GM21360 (cell line): Measurements from ENCODE around the gene BAK1.

Experiments
- ATAC-seq: cut with Tn5 transposase; IDR thresholded peaks from one replicate; pipeline ENCODE4 v1.9.1; 2021; ENCODE audit warnings: mild to moderate bottlenecking, moderate library complexity; ENCODE audit not compliant: unreplicated experiment

Gene BAK1

GRCh38 chr6:33587529-33587928 is 7.5 kb upstream of the BAK1 start:
- ATAC-seq: no peak

DNA sequence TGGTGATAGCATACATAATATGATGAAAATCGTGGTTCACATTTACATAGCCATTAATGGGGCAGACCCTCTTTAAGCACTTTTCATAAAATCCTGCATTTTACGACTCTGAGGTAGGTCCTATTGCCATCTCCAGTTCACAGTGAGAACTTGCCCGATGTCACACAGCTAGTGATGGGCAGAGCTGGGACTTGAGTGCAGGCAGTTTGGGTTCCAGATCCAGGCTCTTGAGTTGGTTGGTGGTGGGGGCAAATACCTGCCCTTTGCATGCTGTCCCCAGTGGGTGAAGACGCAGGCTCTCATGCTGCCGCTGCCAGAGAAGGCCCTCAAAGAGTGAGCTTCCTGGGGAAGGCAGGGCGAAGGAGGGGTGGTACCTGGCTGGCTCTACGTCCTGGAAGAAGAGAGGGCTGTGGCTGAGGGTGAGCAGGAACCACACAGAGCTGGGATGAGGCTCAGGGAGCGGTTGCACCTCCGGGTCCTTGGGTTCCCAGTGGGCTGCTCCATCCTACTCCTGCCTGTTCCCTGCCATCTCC is 6.1 kb upstream of the BAK1 start:
- ATAC-seq: no peak

- peak; percentile 50 for ATAC-seq
These were observed 5.5 kb upstream of the BAK1 start for GRCh38 chr6:33585403-33586107.

DNA sequence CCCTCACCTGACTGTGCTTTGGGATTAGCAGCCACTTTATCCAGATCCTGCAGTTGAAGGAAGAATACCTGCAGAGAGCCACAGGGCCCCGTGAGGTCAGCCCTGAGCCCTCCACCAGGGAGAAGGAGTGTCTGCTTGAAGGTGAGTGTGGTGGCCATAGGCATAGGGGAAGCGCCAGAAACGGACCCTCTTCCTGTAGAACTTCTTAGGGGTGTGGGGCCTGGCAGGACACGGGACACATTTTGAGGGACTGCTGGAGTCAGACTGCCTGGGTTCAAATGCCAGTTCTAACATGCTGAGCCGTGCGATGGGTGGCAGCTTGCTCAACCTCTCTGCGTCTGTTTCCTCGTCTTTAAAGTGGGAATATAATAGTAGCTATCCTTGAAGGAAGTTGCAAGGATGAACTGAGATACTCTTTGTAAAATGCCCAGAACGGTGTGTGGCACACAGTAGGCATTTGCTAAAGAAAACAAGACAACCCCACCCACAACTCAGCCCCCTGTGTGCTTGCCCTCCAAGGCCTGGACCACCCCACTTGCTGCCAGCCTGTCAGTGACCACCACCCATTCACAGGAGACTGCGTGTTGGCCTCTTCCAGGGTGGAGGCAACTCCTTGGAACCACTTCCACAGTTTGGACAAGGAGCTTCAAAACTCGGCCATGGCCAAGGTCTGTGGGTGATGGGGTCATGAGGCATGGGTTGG is 4.8 kb upstream of the BAK1 start:
- no peak for ATAC-seq

- ATAC-seq: no peak
These were observed 3.6 kb upstream of the BAK1 start for GRCh38 chr6:33583591-33584155.

GRCh38 chr6:33581186-33581585 is 1.1 kb upstream of the BAK1 start:
- no peak for ATAC-seq

DNA sequence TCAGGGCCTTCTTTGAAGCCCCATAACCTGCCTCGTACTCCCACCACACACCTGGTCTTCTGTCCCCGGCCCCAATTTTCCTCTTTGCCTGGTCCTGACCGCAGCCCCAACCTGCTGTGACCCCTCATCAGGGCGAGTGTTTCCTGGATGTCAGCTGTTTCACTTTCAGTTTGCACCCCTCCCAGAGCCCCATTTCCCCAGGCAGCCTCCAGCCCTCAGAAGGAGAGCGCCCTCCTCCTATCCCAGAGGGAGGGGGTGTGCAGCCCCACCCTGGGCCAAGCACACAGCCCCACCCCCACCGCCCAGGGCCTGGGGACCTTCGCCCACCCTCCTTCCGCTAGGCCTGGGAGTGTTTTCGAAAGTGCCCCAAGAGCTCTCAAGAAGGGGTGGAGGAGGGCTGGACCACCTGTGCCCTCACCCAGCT is 1.5 kb downstream of the BAK1 start:
- no peak for ATAC-seq

GRCh38 chr6:33578164-33578563 is 1.9 kb downstream of the BAK1 start:
- no peak for ATAC-seq

DNA sequence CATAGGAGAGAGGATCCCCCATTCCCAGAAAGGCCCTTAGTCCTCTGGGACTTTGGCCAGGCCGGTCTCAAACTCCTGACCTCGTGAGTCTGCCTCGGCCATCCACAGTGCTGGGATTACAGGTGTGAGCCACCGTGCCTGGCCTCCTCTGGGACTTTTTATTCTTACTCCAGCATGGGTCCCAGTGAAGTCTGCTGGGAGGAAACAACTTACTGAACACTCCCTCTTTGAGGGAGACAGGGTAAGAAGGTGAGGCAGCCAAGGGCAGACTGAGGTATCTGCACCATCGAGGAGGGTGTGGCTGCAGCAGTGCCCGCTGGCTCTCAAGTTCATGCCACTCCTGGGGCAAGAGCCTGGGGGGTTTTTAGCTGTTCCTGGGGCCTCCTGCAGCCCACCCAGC is 2.4 kb downstream of the BAK1 start:
- no peak for ATAC-seq

DNA sequence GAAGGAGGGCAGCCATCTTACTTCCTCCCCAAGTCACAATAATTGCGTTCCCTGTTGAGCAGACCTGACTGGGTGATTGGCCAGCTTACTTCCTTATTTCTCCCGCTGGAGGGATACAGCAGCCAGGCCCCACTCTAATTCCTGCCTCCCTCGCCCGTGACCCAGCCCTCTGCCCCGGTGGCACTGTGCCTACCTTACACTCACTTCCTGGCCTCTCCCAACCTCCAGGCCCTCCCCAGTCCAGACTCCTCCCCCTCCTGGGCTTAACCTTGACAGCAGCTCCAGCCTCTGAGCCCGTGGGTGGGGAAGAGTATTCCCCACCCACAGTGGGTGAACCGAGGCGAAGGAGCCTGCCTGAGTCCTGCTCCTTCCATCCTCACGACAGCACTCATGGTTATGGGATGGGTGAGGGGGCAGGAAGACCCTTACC is 3.0 kb downstream of the BAK1 start:
- ATAC-seq: no peak

GRCh38 chr6:33576668-33577067 is 3.4 kb downstream of the BAK1 start:
- no peak for ATAC-seq

- no peak for ATAC-seq
These were observed 4.9 kb downstream of the BAK1 start for GRCh38 chr6:33575211-33575610.

- no peak for ATAC-seq
These were observed 8.3 kb downstream of the BAK1 start for GRCh38 chr6:33571637-33572316.

- peak; percentile 72 for ATAC-seq
These were observed 9.1 kb downstream of the BAK1 start for GRCh38 chr6:33570806-33571636.

GRCh38 chr6:33568826-33569570 is 11.1 kb downstream of the BAK1 start:
- ATAC-seq: no peak

DNA sequence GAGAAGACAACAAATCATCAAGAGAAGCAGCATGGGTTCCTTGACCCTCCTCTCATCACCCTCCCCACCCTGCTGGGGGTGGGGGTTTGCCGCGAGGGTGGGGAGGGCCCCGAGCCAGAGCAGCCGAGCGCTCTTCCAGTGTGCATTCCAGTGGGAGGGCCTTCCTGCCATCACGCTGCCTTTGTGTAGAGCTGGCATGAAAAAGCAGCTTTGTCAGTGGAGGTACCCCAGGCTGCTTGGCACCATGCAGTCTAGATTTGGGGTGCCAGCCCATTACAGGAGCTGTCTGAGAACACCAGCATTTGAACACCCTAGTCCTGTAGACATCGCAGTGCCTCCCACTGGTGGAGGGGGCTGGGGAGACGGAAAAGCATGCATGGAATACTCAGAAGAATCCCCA is 12.2 kb downstream of the BAK1 start:
- no peak for ATAC-seq

DNA sequence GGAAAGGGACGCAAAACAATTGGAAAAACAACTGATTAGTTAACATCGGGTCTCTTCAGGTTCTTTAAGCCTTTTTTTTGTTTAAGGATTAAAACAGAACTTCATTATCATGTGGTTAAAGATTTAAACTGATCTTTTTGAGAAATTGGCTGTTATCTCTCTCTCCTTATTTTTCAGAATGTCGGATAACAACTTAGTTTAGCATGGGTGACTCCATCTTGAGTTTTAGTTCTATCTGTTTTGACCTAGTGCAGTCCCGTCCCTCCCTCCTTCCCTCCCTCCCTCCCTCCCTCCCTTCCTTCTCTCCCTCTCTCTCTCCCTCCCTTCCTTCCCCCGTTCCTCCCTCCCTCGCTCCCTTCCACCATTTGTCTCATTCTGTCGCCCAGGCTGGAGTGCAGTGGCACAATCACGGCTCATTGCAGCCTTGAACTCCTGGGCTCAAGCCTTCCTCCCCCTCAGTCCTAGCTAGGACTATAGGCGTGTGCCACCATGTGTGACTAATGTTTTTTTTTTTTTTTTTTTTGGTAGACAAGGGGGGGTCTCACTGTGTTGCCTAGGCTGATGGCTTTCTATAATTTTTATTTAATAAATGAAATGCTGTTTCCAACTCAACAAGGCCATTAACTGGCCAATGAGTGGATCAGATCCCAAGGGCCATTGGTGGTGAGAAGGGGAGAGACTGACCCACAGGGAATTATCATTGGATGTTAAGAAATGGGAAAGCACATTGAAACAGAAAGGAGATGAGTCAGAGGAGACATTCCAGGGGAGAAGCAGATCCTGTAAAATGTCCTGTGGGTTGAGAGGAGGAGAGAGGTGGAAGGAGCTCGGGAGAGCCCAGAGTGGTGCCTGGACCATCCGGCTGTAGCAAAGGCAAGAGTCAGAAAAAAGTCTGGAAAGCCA is 13.6 kb downstream of the BAK1 start:
- ATAC-seq: no peak

GRCh38 chr6:33558801-33559200 is 21.3 kb downstream of the BAK1 start:
- ATAC-seq: no peak

DNA sequence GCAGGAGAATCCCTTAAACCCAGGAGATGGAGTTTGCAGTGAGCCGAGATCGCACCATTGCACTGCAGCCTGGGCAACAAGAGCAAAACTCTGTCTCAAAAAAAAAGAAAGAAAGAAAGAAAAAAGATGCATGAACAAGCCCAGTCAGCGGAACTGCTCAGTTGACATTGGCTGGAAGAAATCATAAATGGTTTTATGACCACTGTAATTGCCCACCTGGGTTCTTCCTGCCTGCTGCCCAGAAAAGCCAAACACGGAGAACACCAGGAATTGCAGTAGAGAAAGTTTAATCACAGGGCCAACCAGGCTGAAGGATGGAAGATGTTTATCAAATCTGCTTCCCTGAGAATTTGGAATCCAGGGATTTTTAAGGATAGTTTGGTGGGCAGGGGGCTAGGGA is 22.7 kb downstream of the BAK1 start:
- ATAC-seq: no peak
